B cell (primary cell): ENCODE results near the gene PTPRT.

ENCODE experiments used
- EZH2 ChIP-seq: IDR thresholded peaks from 2 replicates; pipeline ENCODE4 v1.6.1; 2012; ENCODE audit warnings: borderline replicate concordance, low read depth, mild to moderate bottlenecking, moderate library complexity, low read length; ENCODE audit not compliant: insufficient read depth, poor library complexity, severe bottlenecking
- TF ChIP-seq, protein P1 (sequence below): fragments of 200-600 bp; IDR thresholded peaks from one replicate; pipeline ENCODE4 v1.8.0; 2022; ENCODE audit warnings: antibody characterized with exemption, mild to moderate bottlenecking

DNA sequence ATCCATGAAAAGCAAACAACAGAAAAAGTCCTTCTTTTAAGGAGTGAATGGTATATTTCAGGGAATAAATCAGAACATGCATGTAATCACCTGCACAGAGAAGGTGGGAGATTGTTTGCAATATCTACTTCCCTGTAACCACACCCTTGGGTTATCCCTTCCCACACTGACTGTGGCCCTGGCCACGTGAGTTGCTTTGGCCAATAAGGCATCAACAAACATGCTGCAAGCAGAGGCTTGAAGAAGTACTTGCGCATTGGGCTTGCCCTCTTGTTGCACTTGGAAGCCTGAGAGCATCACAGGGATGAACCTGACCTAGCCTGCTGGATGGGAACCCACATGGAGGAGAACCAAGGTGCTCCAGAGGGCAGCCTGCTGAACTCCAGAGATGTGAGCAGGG is 208.5 kb downstream of the PTPRT start:
- no peak for TF ChIP-seq EZH2
- TF ChIP-seq, protein P1, sequence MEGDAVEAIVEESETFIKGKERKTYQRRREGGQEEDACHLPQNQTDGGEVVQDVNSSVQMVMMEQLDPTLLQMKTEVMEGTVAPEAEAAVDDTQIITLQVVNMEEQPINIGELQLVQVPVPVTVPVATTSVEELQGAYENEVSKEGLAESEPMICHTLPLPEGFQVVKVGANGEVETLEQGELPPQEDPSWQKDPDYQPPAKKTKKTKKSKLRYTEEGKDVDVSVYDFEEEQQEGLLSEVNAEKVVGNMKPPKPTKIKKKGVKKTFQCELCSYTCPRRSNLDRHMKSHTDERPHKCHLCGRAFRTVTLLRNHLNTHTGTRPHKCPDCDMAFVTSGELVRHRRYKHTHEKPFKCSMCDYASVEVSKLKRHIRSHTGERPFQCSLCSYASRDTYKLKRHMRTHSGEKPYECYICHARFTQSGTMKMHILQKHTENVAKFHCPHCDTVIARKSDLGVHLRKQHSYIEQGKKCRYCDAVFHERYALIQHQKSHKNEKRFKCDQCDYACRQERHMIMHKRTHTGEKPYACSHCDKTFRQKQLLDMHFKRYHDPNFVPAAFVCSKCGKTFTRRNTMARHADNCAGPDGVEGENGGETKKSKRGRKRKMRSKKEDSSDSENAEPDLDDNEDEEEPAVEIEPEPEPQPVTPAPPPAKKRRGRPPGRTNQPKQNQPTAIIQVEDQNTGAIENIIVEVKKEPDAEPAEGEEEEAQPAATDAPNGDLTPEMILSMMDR: no peak
